SH-SY5Y (cell line): ENCODE measurements around the gene VAT1.

Source experiments
- GATA2 ChIP-seq: IDR thresholded peaks from 2 replicates; pipeline ENCODE4 v1.6.1; 2011; ENCODE audit warnings: mild to moderate bottlenecking, low read depth, low read length
- GATA3 ChIP-seq: IDR thresholded peaks from 2 replicates; pipeline ENCODE4 v1.6.1; 2011; ENCODE audit warnings: low read depth, mild to moderate bottlenecking, low read length, moderate library complexity

The VAT1 gene

GRCh38 chr17:43021741-43022512 is at the start of gene VAT1:
VAT1 (minus strand) TSS chr17:43022385; CDS start chr17:43022322, 63 bp downstream.
- TF ChIP-seq GATA3 (no peak), GATA2 (no peak)

DNA sequence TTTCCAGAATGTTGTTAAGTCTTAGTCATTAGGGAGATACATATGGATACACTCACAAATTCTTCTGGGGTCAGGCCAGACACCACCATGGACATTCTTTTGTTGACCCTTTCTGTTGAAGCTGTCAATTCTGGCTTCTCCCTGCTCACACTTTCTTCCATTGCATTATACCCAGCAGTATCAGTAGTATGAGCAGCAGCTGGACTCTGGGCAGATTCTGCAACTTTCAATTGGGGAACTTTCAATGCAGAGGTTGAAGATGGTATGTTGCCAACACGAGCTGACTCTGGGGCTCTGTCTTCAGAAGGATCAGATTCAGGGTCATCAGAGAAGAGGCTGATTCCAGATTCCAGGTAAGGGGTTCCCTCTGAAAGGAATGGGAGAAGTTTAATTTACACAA is 48.7 kb upstream of the VAT1 start:
- no peak for TF ChIP-seq GATA2
- TF ChIP-seq GATA3 = no peak

GRCh38 chr17:43070257-43070656 is 48.1 kb upstream of the VAT1 start:
- TF ChIP-seq GATA3 (no peak), GATA2 (no peak)

DNA sequence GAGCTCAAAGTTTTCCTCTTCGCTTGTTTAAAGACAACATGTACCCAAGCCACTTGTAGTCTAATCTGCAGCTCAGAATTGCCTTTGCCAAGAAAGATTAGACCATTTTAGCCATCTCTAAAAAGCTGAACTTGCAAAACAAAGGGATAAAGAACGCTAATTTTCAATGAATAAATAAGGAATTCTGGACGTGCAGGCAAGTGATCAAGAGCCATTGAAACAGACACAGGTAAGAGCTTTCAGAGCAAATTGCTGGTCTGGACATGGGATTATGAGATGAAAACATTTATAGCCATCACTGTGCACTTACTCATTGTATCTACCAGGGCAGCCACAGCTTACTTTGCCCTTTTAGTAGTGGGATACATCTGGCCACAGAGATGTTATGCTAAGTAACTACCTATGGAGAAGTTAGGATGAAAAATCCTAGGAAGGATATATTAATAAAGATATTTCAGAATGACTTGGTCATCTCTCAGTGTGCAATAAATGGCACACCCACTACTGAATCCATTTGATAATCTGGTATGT is 47.2 kb upstream of the VAT1 start:
- TF ChIP-seq GATA3 = no peak
- no peak for TF ChIP-seq GATA2

DNA sequence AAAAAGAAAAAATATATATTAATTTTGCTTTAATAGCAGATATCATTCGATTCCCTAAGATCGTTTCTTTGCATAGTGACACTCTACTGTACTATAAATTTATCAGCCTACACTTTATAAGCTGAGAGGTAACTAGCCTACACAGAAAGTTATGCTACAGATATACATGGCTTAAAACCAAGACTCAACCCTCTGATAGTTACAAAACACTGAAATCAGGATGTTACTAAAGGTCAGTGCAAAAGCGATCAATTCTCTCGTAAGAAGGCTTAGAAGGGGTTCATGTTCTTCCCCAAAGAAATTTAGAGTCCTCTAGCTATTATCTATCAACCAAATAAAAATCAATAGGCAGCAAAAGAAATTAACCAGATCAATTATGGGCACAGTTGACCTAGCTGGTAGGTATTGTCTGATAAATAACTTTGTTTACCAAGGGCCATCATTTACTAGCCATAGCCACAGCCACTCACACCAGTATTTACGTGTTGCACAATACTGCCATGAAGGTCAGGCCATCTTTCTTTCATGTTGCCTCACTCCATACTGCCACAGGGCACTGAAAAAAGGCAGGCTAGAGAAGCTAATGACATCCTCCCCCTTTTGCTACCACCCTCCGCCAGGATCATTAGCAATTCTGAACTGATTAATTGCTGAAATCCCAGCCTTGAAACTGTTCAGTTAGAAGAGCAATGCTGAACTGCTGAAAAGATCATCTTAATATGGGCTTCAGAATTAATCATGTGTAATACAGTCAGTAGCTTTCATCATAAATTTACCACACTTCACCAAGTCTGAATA is 46.6 kb upstream of the VAT1 start:
- TF ChIP-seq GATA3 (no peak), GATA2 (no peak)

DNA sequence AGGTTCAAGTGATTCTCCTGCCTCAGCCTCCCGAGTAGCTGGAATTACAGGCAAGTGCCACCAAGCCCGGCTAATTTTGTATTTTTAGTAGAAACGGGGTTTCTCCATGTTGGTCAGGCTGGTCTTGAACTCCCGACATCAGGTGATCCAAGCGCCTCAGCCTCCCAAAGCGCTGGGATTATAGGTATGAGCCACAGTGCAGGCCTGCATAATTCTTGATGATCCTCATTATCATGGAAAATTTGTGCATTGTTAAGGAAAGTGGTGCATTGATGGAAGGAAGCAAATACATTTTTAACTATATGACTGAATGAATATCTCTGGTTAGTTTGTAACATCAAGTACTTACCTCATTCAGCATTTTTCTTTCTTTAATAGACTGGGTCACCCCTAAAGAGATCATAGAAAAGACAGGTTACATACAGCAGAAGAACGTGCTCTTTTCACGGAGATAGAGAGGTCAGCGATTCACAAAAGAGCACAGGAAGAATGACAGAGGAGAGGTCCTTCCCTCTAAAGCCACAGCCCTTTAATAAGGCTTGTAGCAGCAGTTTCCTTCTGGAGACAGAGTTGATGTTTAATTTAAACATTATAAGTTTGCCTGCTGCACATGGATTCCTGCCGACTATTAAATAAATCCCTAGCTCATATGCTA is 40.9 kb upstream of the VAT1 start:
- no peak for TF ChIP-seq GATA2
- TF ChIP-seq GATA3 = no peak

GRCh38 chr17:43056051-43056450 is 33.9 kb upstream of the VAT1 start:
- no peak for TF ChIP-seq GATA3
- TF ChIP-seq GATA2 = no peak

DNA sequence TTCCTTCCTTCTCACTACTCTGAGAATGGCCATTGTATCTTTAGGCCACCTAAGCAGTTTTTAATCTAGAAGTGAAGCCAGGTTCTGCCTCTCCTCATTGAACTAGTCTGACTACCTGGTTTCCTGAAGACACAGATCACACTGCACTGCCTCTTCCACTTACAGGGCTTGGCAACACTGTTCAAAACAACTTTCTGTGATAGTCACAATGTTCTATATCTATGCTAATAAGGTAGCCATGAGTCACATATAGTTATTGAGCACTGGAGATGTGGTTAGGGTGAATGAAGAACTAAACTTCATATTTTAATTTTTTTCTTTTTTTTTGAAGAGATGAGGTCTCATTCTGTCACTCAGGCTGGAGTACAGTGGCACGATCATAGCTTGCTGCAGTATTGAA is 29.8 kb upstream of the VAT1 start:
- TF ChIP-seq GATA2 = no peak
- no peak for TF ChIP-seq GATA3

DNA sequence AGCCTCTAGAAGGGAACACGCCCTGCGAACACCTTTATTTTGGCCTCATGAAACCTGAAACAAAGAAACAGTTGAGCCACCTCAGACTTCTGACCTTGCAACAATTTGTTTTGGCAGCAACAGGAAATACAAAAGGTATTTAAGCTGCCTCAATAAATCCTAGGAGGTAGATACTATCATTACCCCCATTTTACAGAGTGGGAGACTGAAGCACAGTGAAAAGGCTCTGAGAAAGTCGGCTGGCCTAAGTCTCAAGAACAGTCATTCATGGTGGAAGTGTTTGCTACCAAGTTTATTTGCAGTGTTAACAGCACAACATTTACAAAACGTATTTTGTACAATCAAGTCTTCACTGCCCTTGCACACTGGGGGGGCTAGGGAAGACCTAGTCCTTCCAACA is 21.8 kb upstream of the VAT1 start:
- no peak for TF ChIP-seq GATA3
- no peak for TF ChIP-seq GATA2

GRCh38 chr17:43043307-43043706 is 21.1 kb upstream of the VAT1 start:
- TF ChIP-seq GATA2 (no peak), GATA3 (no peak)

- TF ChIP-seq GATA2 (no peak), GATA3 (no peak)
Measured at GRCh38 chr17:43042025-43042628, 19.9 kb upstream of the VAT1 start.

DNA sequence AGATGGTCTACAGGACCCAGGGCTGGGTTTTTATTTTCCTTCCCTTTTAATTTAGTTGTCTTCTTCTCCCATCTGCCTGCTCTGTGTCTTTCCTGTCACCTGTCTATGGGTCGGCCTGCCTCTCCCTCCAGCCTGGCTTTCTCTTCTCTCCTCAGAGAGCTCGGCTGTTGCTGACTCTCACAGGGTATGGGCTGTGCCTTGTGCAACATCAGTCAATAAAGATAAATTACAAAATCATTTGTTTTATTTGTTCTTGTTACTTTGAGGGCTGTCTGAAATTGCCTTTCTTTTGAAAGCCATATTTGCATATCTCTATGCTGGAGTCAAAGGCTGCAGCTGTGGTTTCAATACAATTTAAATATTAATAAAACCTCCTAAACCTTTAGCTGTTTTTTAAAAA is 18.5 kb upstream of the VAT1 start:
- no peak for TF ChIP-seq GATA3
- TF ChIP-seq GATA2 = no peak

GRCh38 chr17:43039646-43040045 is 17.5 kb upstream of the VAT1 start:
- TF ChIP-seq GATA2 (no peak), GATA3 (no peak)

DNA sequence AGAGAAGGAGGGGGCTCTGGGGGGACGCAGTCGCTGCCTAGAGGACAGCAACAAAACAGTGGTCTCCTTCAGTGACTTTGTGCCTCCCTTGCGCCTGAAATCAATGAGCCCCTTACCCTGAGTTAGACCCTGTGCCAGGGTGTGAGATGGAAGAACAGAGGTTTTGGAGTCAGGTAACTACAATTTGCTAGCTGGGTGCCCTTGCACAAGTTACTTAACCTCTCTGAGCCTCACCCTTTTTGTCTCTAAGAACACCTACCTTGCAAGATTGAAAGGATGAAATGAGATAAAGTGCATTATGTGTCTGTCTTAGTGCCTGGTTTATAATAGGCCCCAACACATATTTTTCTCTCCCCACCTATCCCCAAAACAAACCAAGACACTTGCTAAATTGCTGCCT is 12.7 kb upstream of the VAT1 start:
- TF ChIP-seq GATA3 (no peak), GATA2 (no peak)
